ENCODE measurements around the gene ZEB2.

ZEB2 gene

GRCh38 chr2:144334551-144334950 is 185.4 kb downstream of the ZEB2 start:
- no peak overlapping the region for H3K4me3 ChIP-seq (ENCODE audit: low read length)
- TF ChIP-seq, protein P1, sequence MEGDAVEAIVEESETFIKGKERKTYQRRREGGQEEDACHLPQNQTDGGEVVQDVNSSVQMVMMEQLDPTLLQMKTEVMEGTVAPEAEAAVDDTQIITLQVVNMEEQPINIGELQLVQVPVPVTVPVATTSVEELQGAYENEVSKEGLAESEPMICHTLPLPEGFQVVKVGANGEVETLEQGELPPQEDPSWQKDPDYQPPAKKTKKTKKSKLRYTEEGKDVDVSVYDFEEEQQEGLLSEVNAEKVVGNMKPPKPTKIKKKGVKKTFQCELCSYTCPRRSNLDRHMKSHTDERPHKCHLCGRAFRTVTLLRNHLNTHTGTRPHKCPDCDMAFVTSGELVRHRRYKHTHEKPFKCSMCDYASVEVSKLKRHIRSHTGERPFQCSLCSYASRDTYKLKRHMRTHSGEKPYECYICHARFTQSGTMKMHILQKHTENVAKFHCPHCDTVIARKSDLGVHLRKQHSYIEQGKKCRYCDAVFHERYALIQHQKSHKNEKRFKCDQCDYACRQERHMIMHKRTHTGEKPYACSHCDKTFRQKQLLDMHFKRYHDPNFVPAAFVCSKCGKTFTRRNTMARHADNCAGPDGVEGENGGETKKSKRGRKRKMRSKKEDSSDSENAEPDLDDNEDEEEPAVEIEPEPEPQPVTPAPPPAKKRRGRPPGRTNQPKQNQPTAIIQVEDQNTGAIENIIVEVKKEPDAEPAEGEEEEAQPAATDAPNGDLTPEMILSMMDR (conservative IDR thresholded peaks at IDR 0.05; ENCODE audit: low read length) = no peak
- DNase-seq (ENCODE audit: low read depth) = no peak

Data from AG10803 (cell line).